Thoracic aorta (tissue), 2 donors: ENCODE measurements around the gene SUN1. TPM values are rescaled to one million over a fixed set of nuclear protein-coding genes. Genes with fewer than 3 reads are reported as not detected.

Experiments
- ATAC-seq: fragments of 150-250 bp; one replicate; pipeline ENCODE4 v1.8.0; 2017; ENCODE audit warnings: low read depth; ENCODE audit not compliant: insufficient number of reproducible peaks, low FRiP score
- DNase-seq: peaks from one replicate; pipeline ENCODE4 v3.0.0-alpha.2; 2020; ENCODE audit warnings: low spot score
- H3K27ac ChIP-seq, 2 donors: fragments of 200-600 bp; sonication (generic); 1 replicate in 1 of 2; 2 replicates in 1 of 2; pipeline ENCODE4 v1.5.1; 2016; ENCODE audit warnings: mild to moderate bottlenecking in 2 of 2, moderate library complexity in 2 of 2
- H3K27me3 ChIP-seq: fragments of 200-600 bp; sonication (generic); replicated peaks from 2 replicates; pipeline ENCODE4 v1.6.0; 2016; ENCODE audit warnings: mild to moderate bottlenecking; ENCODE audit not compliant: insufficient read depth
- H3K36me3 ChIP-seq: fragments of 200-600 bp; sonication (generic); one replicate; pipeline ENCODE4 v1.5.1; 2016
- H3K4me1 ChIP-seq, 2 donors: fragments of 200-600 bp; sonication (generic); 1 replicate in 1 of 2; 2 replicates in 1 of 2; pipeline versions ENCODE4 v1.5.1 to v1.6.0; 2016; ENCODE audit warnings: low read depth in 2 of 2, mild to moderate bottlenecking in 1 of 2; ENCODE audit not compliant: control insufficient read depth in 1 of 2
- H3K4me3 ChIP-seq: fragments of 200-600 bp; sonication (generic); 2 replicates; pipeline ENCODE4 v1.5.1; 2016; ENCODE audit warnings: mild to moderate bottlenecking
- H3K9me3 ChIP-seq: fragments of 200-600 bp; sonication (generic); 2 replicates; pipeline ENCODE4 v1.5.1; 2016
- total RNA-seq, 2 donors: library from RNA; depleted of rRNA; stranded (reverse); fragments of >200 nt; gene quantifications; one replicate each; pipeline versions ENCODE4 v1.1.0 to v1.2.3, GENCODE V29; 2016
- TF ChIP-seq, protein P1 (sequence below): fragments of 200-600 bp; sonication (generic); IDR thresholded peaks from one replicate; pipeline ENCODE4 v1.5.1; 2019; ENCODE audit warnings: antibody characterized with exemption

SUN1 gene
- total RNA-seq, 2 donors from 2014 or later, result 205 to 319 TPM

DNA sequence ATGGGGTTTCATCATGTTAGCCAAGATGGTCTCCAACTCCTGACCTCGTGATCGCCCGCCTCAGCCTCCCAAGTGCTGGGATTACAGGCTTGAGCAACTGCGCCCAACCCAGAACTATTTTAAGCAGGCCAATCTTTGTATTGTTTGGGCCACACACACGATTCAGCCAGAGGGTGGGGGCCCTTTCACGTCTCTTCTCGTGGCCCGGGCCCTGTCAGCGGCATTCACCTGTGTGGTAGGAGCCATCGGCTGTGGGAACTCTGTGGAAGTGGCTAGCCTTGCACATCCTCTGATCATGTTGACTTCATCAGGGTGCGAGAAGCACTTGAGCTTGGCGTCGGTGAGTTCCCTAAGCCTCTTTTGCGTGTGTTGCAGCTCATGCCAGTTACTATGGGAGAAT lies 16.9 kb downstream of the SUN1 start:
- no peaks in the 10 kb centered on the region for H3K9me3 ChIP-seq
- DNase-seq, result no peak
- H3K36me3 ChIP-seq, result peaks cover 50% of the 10 kb centered on the region
- H3K4me1 ChIP-seq, result no peaks in the 10 kb centered on the region
- no peak for ATAC-seq
- H3K27me3 ChIP-seq, result no peaks in the 10 kb centered on the region
- no peak overlapping the region for H3K27ac ChIP-seq
- H3K4me3 ChIP-seq, result no peak overlapping the region
- TF ChIP-seq, protein P1, sequence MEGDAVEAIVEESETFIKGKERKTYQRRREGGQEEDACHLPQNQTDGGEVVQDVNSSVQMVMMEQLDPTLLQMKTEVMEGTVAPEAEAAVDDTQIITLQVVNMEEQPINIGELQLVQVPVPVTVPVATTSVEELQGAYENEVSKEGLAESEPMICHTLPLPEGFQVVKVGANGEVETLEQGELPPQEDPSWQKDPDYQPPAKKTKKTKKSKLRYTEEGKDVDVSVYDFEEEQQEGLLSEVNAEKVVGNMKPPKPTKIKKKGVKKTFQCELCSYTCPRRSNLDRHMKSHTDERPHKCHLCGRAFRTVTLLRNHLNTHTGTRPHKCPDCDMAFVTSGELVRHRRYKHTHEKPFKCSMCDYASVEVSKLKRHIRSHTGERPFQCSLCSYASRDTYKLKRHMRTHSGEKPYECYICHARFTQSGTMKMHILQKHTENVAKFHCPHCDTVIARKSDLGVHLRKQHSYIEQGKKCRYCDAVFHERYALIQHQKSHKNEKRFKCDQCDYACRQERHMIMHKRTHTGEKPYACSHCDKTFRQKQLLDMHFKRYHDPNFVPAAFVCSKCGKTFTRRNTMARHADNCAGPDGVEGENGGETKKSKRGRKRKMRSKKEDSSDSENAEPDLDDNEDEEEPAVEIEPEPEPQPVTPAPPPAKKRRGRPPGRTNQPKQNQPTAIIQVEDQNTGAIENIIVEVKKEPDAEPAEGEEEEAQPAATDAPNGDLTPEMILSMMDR, result no peak

DNA sequence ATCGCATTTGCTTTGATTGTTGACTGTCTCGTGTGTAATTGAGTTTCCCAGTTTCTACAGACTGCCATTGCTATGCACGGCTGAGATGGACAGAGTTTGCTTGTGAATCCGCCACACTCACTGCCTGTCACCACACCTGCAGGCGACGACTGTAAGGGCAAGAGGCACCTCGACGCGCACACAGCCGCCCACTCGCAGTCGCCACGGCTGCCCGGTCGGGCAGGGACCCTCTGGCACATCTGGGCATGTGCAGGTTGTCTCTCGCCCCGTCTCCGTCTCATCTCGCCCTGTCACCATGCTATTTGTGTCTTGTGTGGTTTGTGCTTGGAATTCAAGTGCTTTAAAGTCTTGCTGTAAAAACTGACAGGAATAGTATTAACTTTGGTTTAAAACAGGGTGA lies 17.5 kb downstream of the SUN1 start:
- Histone ChIP-seq H3K9me3 (no peaks in the 10 kb centered on the region), H3K27ac (no peak overlapping the region), H3K4me3 (no peak overlapping the region), H3K36me3 (peaks cover 49% of the 10 kb centered on the region), H3K27me3 (no peaks in the 10 kb centered on the region), H3K4me1 (no peaks in the 10 kb centered on the region)
- TF ChIP-seq, protein P1, result no peak
- DNase-seq (no peak), ATAC-seq (no peak)

DNA sequence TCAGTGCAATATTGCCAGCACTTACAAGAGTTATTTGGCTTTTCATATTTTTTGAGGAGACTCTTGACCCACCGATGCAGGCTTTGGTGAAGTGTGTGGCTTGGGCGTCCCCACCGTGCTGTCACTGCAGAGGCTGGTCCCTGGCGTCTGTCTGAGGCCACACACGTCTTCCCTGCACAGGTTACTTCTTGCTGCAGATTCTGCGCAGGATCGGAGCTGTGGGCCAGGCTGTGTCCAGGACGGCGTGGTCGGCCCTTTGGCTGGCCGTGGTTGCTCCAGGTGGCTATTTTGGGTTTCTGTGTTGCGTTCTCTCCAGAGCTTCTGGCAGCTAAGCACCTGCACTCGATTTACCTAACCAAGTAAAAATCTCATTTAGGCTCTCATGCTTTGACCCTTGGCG lies 18.9 kb downstream of the SUN1 start:
- Histone ChIP-seq H3K4me1 (no peaks in the 10 kb centered on the region), H3K9me3 (no peaks in the 10 kb centered on the region), H3K27me3 (no peaks in the 10 kb centered on the region), H3K36me3 (peaks cover 53% of the 10 kb centered on the region), H3K4me3 (no peak overlapping the region), H3K27ac (no peak overlapping the region)
- no peak for DNase-seq
- no peak for ATAC-seq
- TF ChIP-seq, protein P1, result no peak

DNA sequence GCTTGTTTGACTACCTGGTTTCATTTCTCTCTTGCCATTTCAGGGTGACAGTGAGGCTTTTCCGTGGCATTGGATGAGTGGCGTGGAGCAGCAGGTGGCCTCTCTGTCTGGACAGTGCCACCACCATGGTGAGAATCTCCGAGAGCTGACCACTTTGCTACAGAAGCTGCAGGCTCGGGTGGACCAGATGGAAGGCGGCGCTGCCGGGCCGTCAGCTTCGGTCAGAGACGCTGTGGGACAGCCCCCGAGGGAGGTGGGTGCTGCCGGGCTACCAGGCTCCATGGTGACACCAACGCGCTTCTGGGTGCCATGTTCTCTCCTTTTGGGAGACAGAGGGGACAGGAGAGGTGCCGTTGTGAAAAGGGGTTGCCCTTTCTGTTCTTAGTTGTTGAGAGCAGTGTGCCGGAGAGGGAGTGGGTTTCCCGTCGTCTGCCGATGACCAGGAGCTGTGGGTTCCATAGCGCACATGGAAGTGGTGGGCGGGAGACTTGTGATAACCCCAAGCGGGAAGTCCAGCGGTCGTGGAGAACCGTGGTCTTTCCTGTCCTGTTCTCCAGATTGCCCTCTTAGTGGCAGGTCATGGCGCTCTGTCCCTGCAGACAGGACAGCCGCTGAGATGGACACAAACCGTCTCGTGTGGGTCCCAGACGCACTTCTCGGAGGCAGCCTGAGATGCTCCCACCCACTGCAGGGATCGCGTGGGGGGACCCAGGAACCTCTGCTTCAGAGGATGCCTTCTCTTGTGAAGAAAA lies 21.3 kb downstream of the SUN1 start:
- Histone ChIP-seq H3K9me3 (no peaks in the 10 kb centered on the region), H3K36me3 (peaks cover 76% of the 10 kb centered on the region), H3K27me3 (no peaks in the 10 kb centered on the region), H3K4me3 (no peak overlapping the region), H3K4me1 (no peaks in the 10 kb centered on the region), H3K27ac (no peak overlapping the region)
- TF ChIP-seq, protein P1, result no peak
- no peak for ATAC-seq
- DNase-seq, result no peak

DNA sequence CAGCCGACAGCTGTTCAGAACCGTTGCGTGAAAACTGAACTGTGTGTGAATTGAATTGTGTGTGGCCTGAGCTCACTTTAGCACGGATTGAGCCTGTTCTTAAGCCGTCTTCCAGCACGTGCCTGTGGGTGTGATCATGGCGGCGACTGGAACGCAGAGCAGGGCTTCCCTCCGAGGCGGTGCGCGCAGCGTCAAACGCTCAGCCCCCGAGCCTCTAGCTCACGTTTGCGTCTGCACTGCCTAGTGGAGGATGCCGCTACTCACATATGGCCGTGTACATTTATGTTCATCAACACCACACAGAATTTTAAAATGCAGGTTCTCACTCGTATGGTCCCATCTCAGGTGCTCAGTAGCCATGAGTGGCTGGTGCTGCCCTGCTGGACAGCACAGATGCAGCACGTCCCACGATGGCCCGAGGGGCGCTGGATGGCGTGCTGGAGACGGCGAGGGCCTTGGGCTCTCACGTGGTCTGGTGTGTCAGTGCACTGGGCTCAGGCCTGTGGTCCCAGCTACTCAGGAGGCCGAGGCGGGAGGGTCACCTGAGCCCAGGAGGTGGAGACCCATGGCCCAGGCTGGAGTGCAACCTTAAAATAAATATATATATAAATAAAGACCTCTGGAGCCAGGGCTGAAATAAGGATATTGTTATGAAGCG lies 22.0 kb downstream of the SUN1 start:
- ATAC-seq, result no peak
- Histone ChIP-seq H3K36me3 (peaks cover 79% of the 10 kb centered on the region), H3K27ac (no peak overlapping the region), H3K4me1 (no peaks in the 10 kb centered on the region), H3K9me3 (no peaks in the 10 kb centered on the region), H3K4me3 (no peak overlapping the region), H3K27me3 (no peaks in the 10 kb centered on the region)
- DNase-seq, result no peak
- TF ChIP-seq, protein P1, result no peak
